Smooth muscle cell of the brain vasculature (primary cell): ENCODE measurements around the gene PARK7.
"Not testable (repeated sequence)": the region's sequence is repeated elsewhere in the genome, so short reads cannot be mapped to it uniquely, and the experiment has no call there.

Experiments used
- DNase-seq: peaks from one replicate; pipeline ENCODE4 v3.0.0-alpha.2; 2012; ENCODE audit warnings: low read depth, low spot score

Gene PARK7

DNA sequence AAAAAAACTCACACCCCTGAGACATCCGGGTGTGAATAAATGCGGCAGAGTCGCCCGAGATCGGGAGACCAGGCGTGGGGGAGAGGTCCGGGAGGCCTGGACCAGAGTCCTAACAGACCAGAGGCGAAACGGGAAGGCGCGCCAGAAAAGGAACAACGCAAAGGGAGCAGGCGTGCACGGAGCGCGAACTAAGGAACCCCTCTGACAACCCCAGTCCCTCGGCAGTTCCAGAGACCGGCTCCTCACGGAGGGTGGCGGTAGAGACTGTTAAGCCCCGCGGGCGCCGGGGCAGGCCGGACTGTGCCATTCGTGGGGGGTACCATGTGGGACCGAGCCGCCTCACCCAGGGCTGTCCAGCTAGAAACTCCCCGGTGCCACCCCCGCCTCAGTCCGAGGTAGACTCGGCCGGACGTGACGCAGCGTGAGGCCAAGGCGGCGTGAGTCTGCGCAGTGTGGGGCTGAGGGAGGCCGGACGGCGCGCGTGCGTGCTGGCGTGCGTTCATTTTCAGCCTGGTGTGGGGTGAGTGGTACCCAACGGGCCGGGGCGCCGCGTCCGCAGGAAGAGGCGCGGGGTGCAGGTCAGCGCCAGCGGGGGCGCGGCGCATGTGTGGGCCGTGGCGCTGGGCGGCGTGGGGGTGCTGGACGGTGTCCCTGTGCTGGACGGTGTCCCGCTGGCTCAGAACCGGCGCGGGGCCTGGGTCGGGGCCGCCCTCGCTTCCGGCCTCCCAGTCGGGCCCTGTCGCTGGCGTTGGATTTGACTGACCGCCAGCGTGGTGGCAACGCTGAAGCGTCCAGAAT lies at the start of gene PARK7:
PARK7 (plus strand) TSS at position 496 of the 798 bp plus-strand sequence. CDS start 1,075 bp downstream, outside the sequence.
- DNase-seq = peak; percentile 97

DNA sequence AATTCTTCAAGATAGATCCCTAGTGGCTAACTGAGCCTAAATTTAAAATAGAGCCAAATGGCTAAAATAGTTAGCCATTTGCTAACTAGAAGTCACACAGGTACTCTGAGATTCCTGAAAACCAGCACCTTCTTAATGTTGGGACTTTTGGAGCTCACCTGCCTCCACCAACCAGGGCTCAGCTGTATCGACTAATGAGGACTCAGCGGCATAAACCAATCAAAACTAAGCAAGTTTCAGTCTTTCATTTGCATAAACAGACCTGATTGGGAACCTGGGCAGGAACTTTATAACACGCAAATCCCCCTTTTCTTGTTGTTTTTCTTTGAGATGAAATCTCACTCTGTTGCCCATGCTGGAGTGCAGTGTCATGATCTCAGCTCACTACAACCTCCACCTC lies 49.4 kb upstream of the PARK7 start:
- no peak for DNase-seq

DNA sequence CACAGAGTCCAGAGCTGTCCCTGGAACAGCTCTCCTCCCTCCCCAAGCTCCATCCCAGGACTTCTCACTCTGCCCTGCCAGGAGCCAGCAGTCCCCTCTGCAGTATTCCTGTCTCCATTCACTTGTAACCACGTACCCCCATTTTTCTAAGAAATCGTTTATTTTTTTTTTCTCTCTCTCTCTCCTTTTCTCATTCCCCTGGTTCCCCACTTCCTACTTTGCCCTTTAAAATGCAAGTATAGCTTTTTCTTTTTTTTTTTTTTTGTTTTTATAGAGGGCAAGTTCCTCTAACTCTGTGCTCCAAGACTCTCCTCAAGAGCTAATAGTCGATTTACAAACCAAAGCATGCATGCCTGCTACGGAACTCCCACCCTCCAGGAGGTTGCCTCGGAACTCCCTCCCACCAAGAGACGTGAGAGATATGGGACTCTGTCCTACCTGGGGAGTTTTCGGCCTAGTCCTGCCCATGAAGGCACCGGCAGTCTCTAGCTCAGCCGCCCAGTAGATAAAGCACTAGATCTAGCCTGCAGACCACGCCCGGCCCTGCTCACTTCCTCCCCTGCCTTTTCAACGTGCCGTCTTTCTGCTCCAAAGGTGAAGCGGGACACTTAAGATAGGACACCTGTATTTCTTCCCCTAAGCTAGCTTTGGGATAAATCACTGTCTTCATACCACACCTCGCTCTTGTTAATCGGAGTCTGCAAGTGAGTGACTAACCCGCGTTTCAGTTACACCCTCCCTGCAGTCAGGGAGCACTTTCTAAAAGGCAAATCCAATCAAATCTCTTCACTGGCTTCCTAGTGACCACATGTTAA lies 48.6 kb upstream of the PARK7 start:
- no peak for DNase-seq

GRCh38 chr1:7915826-7916500 lies 45.5 kb upstream of the PARK7 start:
- no peak for DNase-seq

GRCh38 chr1:7916501-7916830 lies 45.0 kb upstream of the PARK7 start:
- no peak for DNase-seq

DNA sequence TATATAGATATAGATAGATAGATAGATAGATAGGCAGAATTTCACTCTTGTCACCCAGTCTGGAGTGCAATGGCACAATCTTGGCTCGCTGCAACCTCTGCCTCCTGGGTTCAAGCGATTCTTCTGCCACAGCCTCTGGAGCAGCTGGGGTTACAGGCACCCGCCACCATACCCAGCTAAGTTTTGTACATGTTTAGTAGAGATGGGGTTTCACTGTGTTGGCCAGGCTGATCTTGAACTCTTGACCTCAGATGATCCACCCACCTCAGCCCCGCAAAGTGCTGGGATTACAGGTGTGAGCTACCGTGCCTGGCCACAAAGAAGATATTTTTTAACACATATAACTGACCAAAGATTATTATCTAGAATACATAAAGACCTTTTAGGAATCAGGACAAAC lies 43.5 kb upstream of the PARK7 start:
- DNase-seq = not testable (repeated sequence)

- DNase-seq = no peak
Observed at GRCh38 chr1:7919880-7920279, 41.6 kb upstream of the PARK7 start.

- DNase-seq = no peak
Observed at GRCh38 chr1:7921796-7922195, 39.7 kb upstream of the PARK7 start.

DNA sequence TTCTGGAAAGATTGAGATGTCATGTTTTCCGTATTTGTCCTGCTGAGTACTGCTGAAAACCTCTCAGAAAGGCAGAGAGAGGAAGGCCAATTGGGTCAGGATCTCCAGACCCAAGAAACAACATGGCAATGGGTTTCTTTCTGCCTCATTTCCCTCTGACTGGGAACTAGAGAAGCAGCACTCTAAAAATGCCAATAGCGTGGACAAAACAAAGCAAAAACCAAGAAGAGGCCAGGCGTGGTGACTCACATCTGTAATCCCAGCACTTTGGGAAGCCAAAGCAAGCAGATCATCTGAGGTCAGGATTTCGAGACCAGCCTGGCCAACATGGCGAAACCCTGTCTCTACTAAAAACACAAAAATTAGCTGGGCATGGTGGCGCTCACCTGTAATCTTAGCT lies 39.2 kb upstream of the PARK7 start:
- no peak for DNase-seq

DNA sequence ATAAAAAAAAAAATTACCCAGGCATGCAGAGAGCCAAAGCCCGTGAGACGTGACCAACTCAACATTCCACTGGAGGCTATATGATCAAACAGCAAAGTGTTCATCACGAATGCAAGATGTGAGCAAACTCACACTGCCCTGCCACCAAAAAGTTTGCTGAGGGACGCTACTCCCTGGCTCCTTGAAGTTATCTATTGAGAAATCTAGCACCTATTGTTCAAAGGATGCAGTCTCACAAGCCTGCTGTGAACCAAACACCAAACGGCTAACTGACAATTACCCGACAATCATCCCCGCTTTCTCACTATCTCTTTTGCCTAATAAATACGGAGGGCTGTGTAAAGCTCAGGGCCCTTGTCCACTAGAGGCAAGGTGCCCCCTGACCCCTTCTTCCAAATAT lies 34.5 kb upstream of the PARK7 start:
- DNase-seq = not testable (repeated sequence)

GRCh38 chr1:7928247-7928646 lies 33.3 kb upstream of the PARK7 start:
- DNase-seq = no peak

- no peak for DNase-seq
Observed at GRCh38 chr1:7929637-7930036, 31.9 kb upstream of the PARK7 start.

GRCh38 chr1:7930645-7931445 lies 30.7 kb upstream of the PARK7 start:
- DNase-seq = no peak

GRCh38 chr1:7931446-7931812 lies 30.1 kb upstream of the PARK7 start:
- no peak for DNase-seq

- no peak for DNase-seq
Observed at GRCh38 chr1:7932524-7933138, 28.9 kb upstream of the PARK7 start.

GRCh38 chr1:7938070-7938469 lies 23.4 kb upstream of the PARK7 start:
- DNase-seq = no peak

DNA sequence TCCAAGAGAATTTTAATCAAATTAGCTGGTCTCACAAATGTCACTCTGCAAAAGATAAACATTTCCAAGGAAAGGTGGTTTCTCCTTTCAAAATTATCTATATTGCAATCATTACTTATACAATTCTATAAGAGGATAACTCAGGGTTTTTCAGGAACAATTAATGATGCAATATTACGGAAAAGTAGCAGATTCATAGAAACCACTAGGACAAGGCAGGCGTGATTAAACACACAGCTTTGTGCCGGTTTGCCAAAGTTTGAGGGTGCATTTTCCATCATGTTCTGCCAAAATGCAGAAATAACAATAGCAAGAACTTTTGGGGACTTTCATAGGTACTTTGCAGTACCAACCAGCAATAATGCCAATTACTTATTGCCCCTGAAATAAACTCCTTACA lies 21.5 kb upstream of the PARK7 start:
- DNase-seq = no peak

DNA sequence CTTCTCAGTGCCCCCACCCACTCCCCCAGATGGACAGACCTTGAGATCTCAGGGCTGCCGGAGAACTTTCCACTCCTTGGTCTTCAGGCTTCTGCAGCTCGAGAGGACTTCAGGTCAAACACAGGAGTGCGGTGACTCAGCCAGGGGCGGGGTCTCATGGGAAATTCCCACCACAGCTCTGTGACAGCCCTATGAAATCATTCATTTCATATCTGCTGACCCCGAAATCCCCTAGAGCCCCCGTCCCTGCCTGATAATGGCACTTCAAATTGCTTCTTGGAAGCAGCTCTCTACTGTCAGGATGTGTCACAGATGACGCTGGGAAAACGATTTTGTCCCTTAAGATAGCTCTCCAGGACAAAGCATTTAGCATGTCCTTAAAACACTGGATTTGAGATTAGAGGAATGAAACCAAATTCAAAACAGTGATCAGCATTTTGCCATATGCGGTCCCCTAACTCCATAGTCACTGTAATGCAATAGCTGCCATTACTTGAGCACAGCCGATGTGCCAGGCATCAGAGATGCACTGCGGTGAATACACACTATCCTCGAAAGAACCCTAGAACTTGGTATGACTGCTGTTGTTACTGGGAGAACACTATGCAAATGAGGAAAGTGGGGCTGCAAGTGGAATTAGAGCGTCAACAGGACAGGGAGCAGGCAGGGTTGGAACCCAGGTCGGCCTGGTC lies 20.6 kb upstream of the PARK7 start, which contains the start of gene TNFRSF9:
TNFRSF9 (minus strand) TSS at position 95 of the 692 bp plus-strand sequence. CDS start 845 bp downstream, outside the sequence.
- no peak for DNase-seq

GRCh38 chr1:7941437-7941793 lies 20.1 kb upstream of the PARK7 start:
- DNase-seq = no peak

GRCh38 chr1:7942214-7942921 lies 19.1 kb upstream of the PARK7 start:
- no peak for DNase-seq
